ENCODE measurements around the gene KIF2C. TPM values are rescaled to one million over a fixed set of nuclear protein-coding genes. Genes with fewer than 3 reads are reported as not detected.

Gene KIF2C
- total and polyA plus RNA-seq, 9 of the 15 experiments (the other 6 are each of a cell fraction or from before 2014, with no cell fraction given) = 84.9 to 226 (median 169) TPM

- TF ChIP-seq SFPQ (IDR thresholded peaks at IDR 0.05; ENCODE audit: low read depth, low read length) (no peak), CXXC5 (CRISPR knock-in tag; IDR thresholded peaks at IDR 0.05) (no peak), PRPF4 (IDR thresholded peaks at IDR 0.05; ENCODE audit: insufficient read depth, low read depth, low read length, poor library complexity, severe bottlenecking) (peak; percentile 32), ZNF639 (CRISPR knock-in tag; conservative IDR thresholded peaks at IDR 0.05 in 1 of 2, IDR thresholded peaks at IDR 0.05 in 1 of 2) (no peak), U2AF2 (optimal IDR thresholded peaks at IDR 0.05; ENCODE audit: low read depth, low read length) (no peak), MAFK (IDR thresholded peaks at IDR 0.05; ENCODE audit: low read length) (no peak), ZBTB11 (CRISPR knock-in tag; IDR thresholded peaks at IDR 0.05) (no peak), ZNF280B (CRISPR knock-in tag; IDR thresholded peaks at IDR 0.05) (no peak), RBFOX2 (IDR thresholded peaks at IDR 0.05; ENCODE audit: low read depth, low read length) (peak; percentile 80), ZBTB5 (IDR thresholded peaks at IDR 0.05) (no peak), XRCC4 (IDR thresholded peaks at IDR 0.05; ENCODE audit: extremely low read depth, insufficient read depth, insufficient read length) (no peak), HINFP (tag; conservative IDR thresholded peaks at IDR 0.05; ENCODE audit: low read depth) (no peak)
Measured at GRCh38 chr1:44802306-44803061, 62.8 kb downstream of the KIF2C start (continued).

Measured in K562 (cell line).